GM12878 (cell line): ENCODE results near the gene LIN37. TPM values are rescaled to one million over a fixed set of nuclear protein-coding genes. Genes with fewer than 3 reads are reported as not detected.

ENCODE experiments used
- ATAC-seq: fragments of 200-7000 bp; cut with Tn5 transposase; 3 replicates; pipeline ENCODE4 v1.9.1; 2020; ENCODE audit warnings: mild to moderate bottlenecking, moderate library complexity
- BruUV-seq: library from RNA; stranded (reverse); fragments of 400-500 nt; replicated peaks from 2 replicates; lab custom pipeline; 2021; lab: Mats Ljungman, UMichigan
- CTCF ChIA-PET: fragments of 300-600 bp; sonication (Branson Sonifier 250); formaldehyde crosslinking; extraction: SDS; loops from one replicate; lab custom pipeline; 2021; ENCODE audit warnings: inconsistent platforms; lab: Yijun Ruan, JAX
- POLR2A ChIA-PET: fragments of 350-600 bp; formaldehyde crosslinking; extraction: SDS; loops from one replicate; lab custom pipeline; 2021; ENCODE audit warnings: inconsistent platforms; lab: Charles Lee
- RAD21 ChIA-PET: fragments of 300-600 bp; sonication (Branson Sonifier 250); formaldehyde crosslinking; loops from one replicate; lab custom pipeline; 2023; ENCODE audit warnings: antibody characterized with exemption; ENCODE audit not compliant: unreplicated experiment; lab: Charles Lee
- SMC1A ChIA-PET: fragments of 300-600 bp; sonication (Branson Sonifier 250); formaldehyde crosslinking; loops from one replicate; lab custom pipeline; 2023; ENCODE audit not compliant: unreplicated experiment, uncharacterized antibody; lab: Charles Lee
- DNase-seq: peaks from one replicate; pipeline ENCODE4 v3.0.0-alpha.2; 2011; ENCODE audit warnings: low read depth, low spot score
- FAIRE-seq: peaks from 3 replicates; lab custom pipeline; 2011; peaks lifted over from hg19 to GRCh38; lab: Jason Lieb, UNC
- H2AFZ ChIP-seq: 2 replicates; pipeline ENCODE4 v1.6.0; 2011; ENCODE audit warnings: low read depth, low read length, control low read depth; ENCODE audit not compliant: control insufficient read depth
- H3K27ac ChIP-seq: 2 replicates; pipeline ENCODE4 v1.5.1; 2011; ENCODE audit warnings: control low read depth; ENCODE audit not compliant: control insufficient read depth, insufficient read depth
- H3K27me3 ChIP-seq, 2 experiments: replicated peaks in 1 of 2; 2 replicates each; pipeline versions ENCODE4 v1.6.0 to v1.6.1; 2011; ENCODE audit warnings: low read length in 1 of 2; ENCODE audit not compliant: control insufficient read depth in 2 of 2, insufficient read depth in 2 of 2
- H3K36me3 ChIP-seq, 2 experiments: 2 replicates each; pipeline ENCODE4 v1.5.1; 2011; ENCODE audit warnings: low read length in 1 of 2; ENCODE audit not compliant: control insufficient read depth in 2 of 2, insufficient read depth in 2 of 2
- H3K4me1 ChIP-seq: 2 replicates; pipeline ENCODE4 v1.6.1; 2011; ENCODE audit warnings: mild to moderate bottlenecking, low read length, moderate library complexity, mixed read lengths; ENCODE audit not compliant: control insufficient read depth, insufficient read depth
- H3K4me2 ChIP-seq: 2 replicates; pipeline ENCODE4 v1.6.0; 2011; ENCODE audit warnings: control low read depth; ENCODE audit not compliant: control insufficient read depth, insufficient read depth
- H3K4me3 ChIP-seq: fragments of 200-600 bp; sonication (generic); 2 replicates; pipeline ENCODE4 v1.5.1; 2016
- H3K79me2 ChIP-seq: 2 replicates; pipeline ENCODE4 v1.6.0; 2011; ENCODE audit warnings: low read length; ENCODE audit not compliant: control insufficient read depth, insufficient read depth
- H3K9ac ChIP-seq: 2 replicates; pipeline ENCODE4 v1.8.0; 2011; ENCODE audit warnings: low read length, control low read depth, mixed read lengths; ENCODE audit not compliant: control insufficient read depth, insufficient read depth
- H3K9me3 ChIP-seq: replicated peaks from 3 replicates; pipeline ENCODE4 v1.5.1; 2011; ENCODE audit warnings: mild to moderate bottlenecking, low read length; ENCODE audit not compliant: control insufficient read depth, insufficient read depth
- H4K20me1 ChIP-seq: 2 replicates; pipeline ENCODE4 v1.6.0; 2011; ENCODE audit not compliant: control insufficient read depth, insufficient read depth
- ATF7 ChIP-seq: fragments of 450-650 bp; IDR thresholded peaks from 2 replicates; pipeline ENCODE4 v1.6.1; 2016; ENCODE audit warnings: low read depth, mild to moderate bottlenecking
- BCLAF1 ChIP-seq: fragments of 450-650 bp; IDR thresholded peaks from 2 replicates; pipeline ENCODE4 v1.6.1; 2017; ENCODE audit warnings: antibody characterized with exemption, mild to moderate bottlenecking, moderate library complexity
- ESRRA ChIP-seq: IDR thresholded peaks from 2 replicates; pipeline ENCODE4 v1.6.1; 2012; ENCODE audit warnings: mild to moderate bottlenecking, low read length, improper control_type of control experiment
- IKZF1 ChIP-seq: fragments of 450-650 bp; conservative IDR thresholded peaks from 2 replicates; pipeline ENCODE4 v1.6.1; 2017; ENCODE audit warnings: antibody characterized with exemption, mild to moderate bottlenecking
- KAT2A ChIP-seq: conservative IDR thresholded peaks from 2 replicates; pipeline ENCODE4 v1.6.1; 2011; ENCODE audit warnings: low read depth, low read length; ENCODE audit not compliant: control insufficient read depth
- MXI1 ChIP-seq: fragments of 150-350 bp; IDR thresholded peaks from 2 replicates; pipeline ENCODE4 v1.6.1; 2011; ENCODE audit warnings: low read depth, mild to moderate bottlenecking, inconsistent platforms, low read length, improper control_type of control experiment
- NFIC ChIP-seq: IDR thresholded peaks from 2 replicates; pipeline ENCODE4 v1.6.1; 2012; ENCODE audit warnings: low read depth, mild to moderate bottlenecking, inconsistent platforms, low read length, moderate library complexity
- NFYA ChIP-seq: IDR thresholded peaks from 2 replicates; pipeline ENCODE4 v1.6.1; 2011; ENCODE audit warnings: low read depth, mild to moderate bottlenecking, low read length, improper control_type of control experiment, borderline replicate concordance
- NR2F1 ChIP-seq: fragments of 450-650 bp; conservative IDR thresholded peaks from 2 replicates; pipeline ENCODE4 v1.6.1; 2017; ENCODE audit warnings: mild to moderate bottlenecking
- POLR2A ChIP-seq: IDR thresholded peaks from 2 replicates; pipeline ENCODE4 v1.6.1; 2011; ENCODE audit warnings: low read depth, mild to moderate bottlenecking, low read length
- SP1 ChIP-seq: IDR thresholded peaks from one replicate; pipeline ENCODE4 v1.6.1; 2011; ENCODE audit warnings: low read depth, low read length
- ZNF592 ChIP-seq: fragments of 450-650 bp; IDR thresholded peaks from 2 replicates; pipeline ENCODE4 v1.6.1; 2017; ENCODE audit warnings: mild to moderate bottlenecking, moderate library complexity
- WGBS: methylation state at CpG from one replicate; pipeline ENCODE4 v1.1.6; 2016; ENCODE audit warnings: low lambda C conversion rate; ENCODE audit not compliant: insufficient replicate concordance, insufficient coverage; ENCODE audit errors: missing lambda C conversion rate; 5-methylcytosine and 5-hydroxymethylcytosine counted together
- in situ Hi-C: fragments of 300-500 bp; cut with MboI; formaldehyde crosslinking; loops from 9 replicates; pipeline ENCODE4 v1.14.3; 2018; ENCODE audit warnings: mixed read lengths
- intact Hi-C: fragments of 100-400 bp; cut with micrococcal nuclease; formaldehyde crosslinking; loops from one replicate; pipeline ENCODE4 v1.14.2; 2022; ENCODE audit not compliant: unreplicated experiment
- polyA plus RNA-seq, 11 experiments: library from polyadenylated mRNA; depleted of rRNA in 4 of 11; unstranded in 6 of 11; stranded (reverse) in 5 of 11; fragments of >200 nt; fragmentation: Nextera tagmentation in 4 of 11; fragmentation: Illumina TruSeq in 1 of 11; extraction: Ambion mirVana in 4 of 11; extraction: Trizol in 1 of 11; gene quantifications; 1 replicate in 1 of 11; 2 replicates in 10 of 11; pipeline versions ENCODE4 v1.2.1 to v1.2.3, GENCODE V29; 2011 to 2016; ENCODE audit warnings: inconsistent platforms in 2 of 11, missing spikeins in 2 of 11, low read depth in 1 of 11
- total RNA-seq, 4 experiments: library from RNA; depleted of rRNA in 3 of 4; stranded (reverse); fragments of >200 nt in 3 of 4; fragmentation: Illumina TruSeq in 1 of 4; extraction: Trizol in 1 of 4; gene quantifications; 2 replicates each; pipeline versions ENCODE4 v1.2.1 to v1.2.3, GENCODE V29; 2013 to 2021

Gene LIN37
- total and polyA plus RNA-seq, 10 of the 15 experiments (the other 5 are each of a cell fraction or from before 2014, with no cell fraction given) = 0.69 to 11.9 (median 7.6) TPM

GRCh38 chr19:35708391-35708790, 40.0 kb upstream of the LIN37 start (continued):
- TF ChIP-seq MXI1 = no peak
- no peak for TF ChIP-seq BCLAF1
- TF ChIP-seq ESRRA = no peak
- TF ChIP-seq, all 136 proteins: peak for 0

- RAD21 ChIA-PET = interaction anchor here (0.7 to 6.3 kb wide), 7 partner anchors 12 to 220 kb away, joined by 3 to 430 read pairs (median 4); partner anchors contain the start of genes LIN37 and ZBTB32
- peak; percentile 68 for TF ChIP-seq ATF7
- peak; percentile 69 for TF ChIP-seq POLR2A
- TF ChIP-seq IKZF1 = peak; percentile 87
- no peak; the same call in 1 of the 2 replicates for TF ChIP-seq ZNF592
- no peak for TF ChIP-seq NFYA
- TF ChIP-seq NFIC = 0 out of 2 replicates have a peak, but pooled peaks have one; percentile 52
- TF ChIP-seq KAT2A = no peak
- peak; percentile 71 for TF ChIP-seq SP1
- TF ChIP-seq NR2F1 = peak; percentile 55
These were observed 37.3 kb upstream of the LIN37 start for GRCh38 chr19:35710784-35711723.

More at GRCh38 chr19:35710784-35711723, 37.3 kb upstream of the LIN37 start:
- Histone ChIP-seq H4K20me1 (no peaks in the 10 kb centered on the region), H3K27me3 (no peaks in the 10 kb centered on the region), H2AFZ (peak overlapping the region; percentile 34), H3K27ac (peak overlapping the region; percentile 95), H3K9me3 (no peaks in the 10 kb centered on the region), H3K79me2 (peaks cover 39% of the 10 kb centered on the region), H3K4me1 (peaks cover 43% of the 10 kb centered on the region), H3K9ac (peak overlapping the region; percentile 81), H3K36me3 (no peaks in the 10 kb centered on the region; a peak in 1 of 4 replicates), H3K4me3 (peak overlapping the region; percentile 43), H3K4me2 (peak overlapping the region; percentile 96)
- ATAC-seq (peak; percentile 56), FAIRE-seq (peak; percentile 91), DNase-seq (peak; percentile 94)
- no TSS peak for BruUV-seq
- intact Hi-C loops (loop anchor here (1.0 to 5.0 kb wide), 2 partner anchors 9 to 191 kb away; partner anchors contain the start of genes HCST and NFKBID), in situ Hi-C loops (no loop called here)
- ChIA-PET POLR2A (interaction anchor here (0.8 to 12.1 kb wide), 9 partner anchors 12 to 429 kb away, joined by 3 to 516 read pairs (median 5); partner anchors contain the start of genes CAPNS1, IGFLR1, LIN37 and PSENEN), SMC1A (interaction anchor here (0.6 to 6.3 kb wide), 3 partner anchors 13 to 219 kb away, joined by 3 to 375 read pairs (median 4); partner anchors contain the start of gene ZBTB32), CTCF (interaction anchor here (0.7 to 7.3 kb wide), 3 partner anchors 9 to 30 kb away, joined by 3 to 271 read pairs (median 77); no protein-coding TSS in a partner anchor)
- 2% methylated on average over 13 of the region's 13 CpGs for WGBS
